GM12878 (cell line): ENCODE data around the gene GPR39. TPM values are rescaled to one million over a fixed set of nuclear protein-coding genes. Genes with fewer than 3 reads are reported as not detected.

Experiments
- ATAC-seq: fragments of 200-7000 bp; cut with Tn5 transposase; 3 replicates; pipeline ENCODE4 v1.9.1; 2020; ENCODE audit warnings: mild to moderate bottlenecking, moderate library complexity
- BruUV-seq: library from RNA; stranded (reverse); fragments of 400-500 nt; replicated peaks from 2 replicates; lab custom pipeline; 2021; lab: Mats Ljungman, UMichigan
- CTCF ChIA-PET: fragments of 300-600 bp; sonication (Branson Sonifier 250); formaldehyde crosslinking; extraction: SDS; loops from one replicate; lab custom pipeline; 2021; ENCODE audit warnings: inconsistent platforms; lab: Yijun Ruan, JAX
- POLR2A ChIA-PET: fragments of 350-600 bp; formaldehyde crosslinking; extraction: SDS; loops from one replicate; lab custom pipeline; 2021; ENCODE audit warnings: inconsistent platforms; lab: Charles Lee
- RAD21 ChIA-PET: fragments of 300-600 bp; sonication (Branson Sonifier 250); formaldehyde crosslinking; loops from one replicate; lab custom pipeline; 2023; ENCODE audit warnings: antibody characterized with exemption; ENCODE audit not compliant: unreplicated experiment; lab: Charles Lee
- SMC1A ChIA-PET: fragments of 300-600 bp; sonication (Branson Sonifier 250); formaldehyde crosslinking; loops from one replicate; lab custom pipeline; 2023; ENCODE audit not compliant: unreplicated experiment, uncharacterized antibody; lab: Charles Lee
- DNase-seq: peaks from one replicate; pipeline ENCODE4 v3.0.0-alpha.2; 2011; ENCODE audit warnings: low read depth, low spot score
- FAIRE-seq: peaks from 3 replicates; lab custom pipeline; 2011; peaks lifted over from hg19 to GRCh38; lab: Jason Lieb, UNC
- H2AFZ ChIP-seq: 2 replicates; pipeline ENCODE4 v1.6.0; 2011; ENCODE audit warnings: low read depth, low read length, control low read depth; ENCODE audit not compliant: control insufficient read depth
- H3K27ac ChIP-seq: 2 replicates; pipeline ENCODE4 v1.5.1; 2011; ENCODE audit warnings: control low read depth; ENCODE audit not compliant: control insufficient read depth, insufficient read depth
- H3K27me3 ChIP-seq, 2 experiments: replicated peaks in 1 of 2; 2 replicates each; pipeline versions ENCODE4 v1.6.0 to v1.6.1; 2011; ENCODE audit warnings: low read length in 1 of 2; ENCODE audit not compliant: control insufficient read depth in 2 of 2, insufficient read depth in 2 of 2
- H3K36me3 ChIP-seq, 2 experiments: 2 replicates each; pipeline ENCODE4 v1.5.1; 2011; ENCODE audit warnings: low read length in 1 of 2; ENCODE audit not compliant: control insufficient read depth in 2 of 2, insufficient read depth in 2 of 2
- H3K4me1 ChIP-seq: 2 replicates; pipeline ENCODE4 v1.6.1; 2011; ENCODE audit warnings: mild to moderate bottlenecking, low read length, moderate library complexity, mixed read lengths; ENCODE audit not compliant: control insufficient read depth, insufficient read depth
- H3K4me2 ChIP-seq: 2 replicates; pipeline ENCODE4 v1.6.0; 2011; ENCODE audit warnings: control low read depth; ENCODE audit not compliant: control insufficient read depth, insufficient read depth
- H3K4me3 ChIP-seq: fragments of 200-600 bp; sonication (generic); 2 replicates; pipeline ENCODE4 v1.5.1; 2016
- H3K79me2 ChIP-seq: 2 replicates; pipeline ENCODE4 v1.6.0; 2011; ENCODE audit warnings: low read length; ENCODE audit not compliant: control insufficient read depth, insufficient read depth
- H3K9ac ChIP-seq: 2 replicates; pipeline ENCODE4 v1.8.0; 2011; ENCODE audit warnings: low read length, control low read depth, mixed read lengths; ENCODE audit not compliant: control insufficient read depth, insufficient read depth
- H3K9me3 ChIP-seq: replicated peaks from 3 replicates; pipeline ENCODE4 v1.5.1; 2011; ENCODE audit warnings: mild to moderate bottlenecking, low read length; ENCODE audit not compliant: control insufficient read depth, insufficient read depth
- H4K20me1 ChIP-seq: 2 replicates; pipeline ENCODE4 v1.6.0; 2011; ENCODE audit not compliant: control insufficient read depth, insufficient read depth
- BHLHE40 ChIP-seq, 2 experiments: fragments of 450-650 bp in 1 of 2; IDR thresholded peaks; 2 replicates each; pipeline ENCODE4 v1.6.1; 2011 to 2017; ENCODE audit warnings: low read depth in 2 of 2, borderline replicate concordance in 1 of 2, improper control_type of control experiment in 1 of 2, low read length in 1 of 2, mild to moderate bottlenecking in 1 of 2
- RUNX3 ChIP-seq: IDR thresholded peaks from 2 replicates; pipeline ENCODE4 v1.6.1; 2012; ENCODE audit warnings: low read length, inconsistent platforms
- TBL1XR1 ChIP-seq: IDR thresholded peaks from 2 replicates; pipeline ENCODE4 v1.6.1; 2012; ENCODE audit warnings: low read depth, low read length, improper control_type of control experiment
- WGBS: methylation state at CpG from one replicate; pipeline ENCODE4 v1.1.6; 2016; ENCODE audit warnings: low lambda C conversion rate; ENCODE audit not compliant: insufficient replicate concordance, insufficient coverage; ENCODE audit errors: missing lambda C conversion rate; 5-methylcytosine and 5-hydroxymethylcytosine counted together
- in situ Hi-C: fragments of 300-500 bp; cut with MboI; formaldehyde crosslinking; loops from 9 replicates; pipeline ENCODE4 v1.14.3; 2018; ENCODE audit warnings: mixed read lengths
- intact Hi-C: fragments of 100-400 bp; cut with micrococcal nuclease; formaldehyde crosslinking; loops from one replicate; pipeline ENCODE4 v1.14.2; 2022; ENCODE audit not compliant: unreplicated experiment
- polyA plus RNA-seq, 11 experiments: library from polyadenylated mRNA; depleted of rRNA in 4 of 11; unstranded in 6 of 11; stranded (reverse) in 5 of 11; fragments of >200 nt; fragmentation: Nextera tagmentation in 4 of 11; fragmentation: Illumina TruSeq in 1 of 11; extraction: Ambion mirVana in 4 of 11; extraction: Trizol in 1 of 11; gene quantifications; 1 replicate in 1 of 11; 2 replicates in 10 of 11; pipeline versions ENCODE4 v1.2.1 to v1.2.3, GENCODE V29; 2011 to 2016; ENCODE audit warnings: inconsistent platforms in 2 of 11, missing spikeins in 2 of 11, low read depth in 1 of 11
- total RNA-seq, 4 experiments: library from RNA; depleted of rRNA in 3 of 4; stranded (reverse); fragments of >200 nt in 3 of 4; fragmentation: Illumina TruSeq in 1 of 4; extraction: Trizol in 1 of 4; gene quantifications; 2 replicates each; pipeline versions ENCODE4 v1.2.1 to v1.2.3, GENCODE V29; 2013 to 2021
- TF ChIP-seq, protein P1 (sequence below), 3 experiments: IDR thresholded peaks in 2 of 3; conservative IDR thresholded peaks in 1 of 3; 2 replicates each; pipeline ENCODE4 v1.5.1; 2011; ENCODE audit warnings: low read depth in 3 of 3, low read length in 3 of 3, mild to moderate bottlenecking in 3 of 3, control low read depth in 2 of 3, moderate library complexity in 2 of 3, inconsistent platforms in 1 of 3, mixed read lengths in 1 of 3; ENCODE audit not compliant: control insufficient read depth in 2 of 3, insufficient read depth in 1 of 3; ENCODE audit errors: extremely low read depth in 1 of 3

The GPR39 gene
- total and polyA plus RNA-seq, 10 of the 15 experiments (the other 5 are each of a cell fraction or from before 2014, with no cell fraction given): 0.05 to 0.23 TPM; not detected in 8

DNA sequence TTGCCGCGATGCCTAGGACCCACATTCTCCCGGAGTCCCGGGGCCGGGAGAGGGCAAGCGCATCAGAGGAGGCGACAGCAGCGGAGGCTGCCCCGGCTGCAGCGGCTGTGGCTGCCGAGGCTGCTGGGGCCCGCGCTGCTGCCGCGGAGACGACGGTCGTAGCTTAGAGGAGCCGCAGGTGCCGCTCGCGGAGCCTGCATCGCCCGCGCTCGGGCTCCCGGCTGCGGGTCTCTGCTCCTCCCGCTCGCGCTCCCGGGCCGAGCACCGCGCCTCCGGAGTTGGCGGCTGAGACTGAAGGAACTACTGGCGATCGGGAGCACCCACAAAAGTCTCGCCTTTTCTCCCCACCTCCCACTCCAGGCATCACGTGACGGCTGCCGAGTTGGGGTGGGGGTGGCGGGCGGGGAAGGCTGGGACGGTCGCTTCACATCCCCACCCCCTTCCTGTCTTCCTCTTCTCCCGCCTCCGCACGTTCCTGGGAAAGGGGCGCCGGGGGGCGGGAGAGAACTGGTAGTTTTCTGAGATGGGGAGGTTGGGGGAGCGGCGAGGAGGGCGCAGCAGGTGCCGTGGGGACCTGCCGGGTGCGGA is 253.4 kb downstream of the GPR39 start, which contains the start of gene LYPD1:
Gene LYPD1, minus strand, starts transcription at position 298 of the 588 bp plus-strand sequence. Its CDS starts 273 bp downstream, at position 25.
- ATAC-seq (peak; percentile 66), FAIRE-seq (no peak), DNase-seq (no peak)
- Histone ChIP-seq H3K4me2 (no peak within 1 kb of the TSS), H3K9me3 (no peaks in the 10 kb centered on the region), H3K27me3 (peaks cover 5 to 6% of the 10 kb centered on the region in 2 experiments), H3K79me2 (no peaks in the 10 kb centered on the region), H3K4me3 (no peak within 1 kb of the TSS), H3K36me3 (no peaks in the 10 kb centered on the region), H3K27ac (no peak within 1 kb of the TSS), H4K20me1 (no peaks in the 10 kb centered on the region), H2AFZ (no peak within 1 kb of the TSS), H3K9ac (no peak within 1 kb of the TSS), H3K4me1 (no peaks in the 10 kb centered on the region)
- ChIA-PET SMC1A (no interaction called here), POLR2A (no interaction called here), CTCF (no interaction called here), RAD21 (interaction anchor here (1.2 kb wide), 1 partner anchor 11 kb away, joined by 3 read pairs; no protein-coding TSS in a partner anchor)
- in situ Hi-C loops: no loop called here
- BruUV-seq: no TSS peak
- WGBS: 13% methylated on average over 28 of the region's 59 CpGs
- intact Hi-C loops: loop anchor here (5.0 kb wide), 1 partner anchor 502 kb away; no protein-coding TSS in a partner anchor
- TF ChIP-seq TBL1XR1 (no peak), BHLHE40 (IDR thresholded peaks at IDR 0.05; ENCODE audit: borderline replicate concordance in 1 of 2, low read depth in 2 of 2, low read length in 1 of 2) (peak in 1 of 2 experiments; percentile 20; a peak in 1 of 4 replicates)

DNA sequence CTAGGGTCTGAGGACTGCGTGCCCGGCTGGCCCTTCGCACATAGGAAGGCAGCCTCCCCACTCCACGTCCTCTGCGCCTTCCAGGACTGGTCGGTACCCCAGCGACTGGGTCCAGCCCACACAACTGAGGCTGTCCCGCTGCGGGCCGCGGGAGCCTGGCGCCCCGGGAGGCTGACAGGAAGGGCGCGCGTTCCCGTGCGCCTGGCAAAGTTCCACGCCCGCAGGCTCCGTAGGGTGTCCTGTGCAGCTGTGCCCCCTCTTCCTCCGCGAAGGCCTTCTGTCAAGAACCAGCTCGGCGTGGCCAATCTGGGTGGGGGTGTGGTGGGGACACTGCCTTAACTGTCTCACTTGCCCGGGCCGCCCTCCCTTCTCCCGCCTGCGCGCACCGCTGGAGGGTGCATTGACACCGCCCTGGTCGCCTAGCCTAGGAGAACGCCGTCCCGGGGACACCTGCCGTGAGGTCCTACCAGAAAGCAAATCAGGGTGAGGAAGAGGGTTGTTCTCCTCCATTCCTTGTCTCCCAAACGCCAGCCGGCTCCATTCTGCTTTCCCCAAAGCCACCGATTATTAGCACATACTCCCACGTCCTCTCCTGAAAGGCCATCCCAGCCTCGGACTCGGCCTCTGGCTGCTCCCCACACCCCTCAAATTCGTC is 254.0 kb downstream of the GPR39 start:
- no peaks in the 10 kb centered on the region for H3K36me3 ChIP-seq
- FAIRE-seq: no peak
- peaks cover 5 to 6% of the 10 kb centered on the region in 2 experiments for H3K27me3 ChIP-seq
- H3K4me3 ChIP-seq: no peak overlapping the region
- H3K79me2 ChIP-seq: no peaks in the 10 kb centered on the region
- intact Hi-C loops: loop anchor here (5.0 kb wide), 1 partner anchor 502 kb away; no protein-coding TSS in a partner anchor
- ATAC-seq: peak; percentile 49
- ChIA-PET CTCF (interaction anchor here (1.7 kb wide), 1 partner anchor 500 kb away, joined by 4 read pairs; no protein-coding TSS in a partner anchor), POLR2A (no interaction called here), RAD21 (no interaction called here), SMC1A (no interaction called here)
- no peak overlapping the region for H3K9ac ChIP-seq
- H3K9me3 ChIP-seq: no peaks in the 10 kb centered on the region
- no peak overlapping the region for H3K4me2 ChIP-seq
- H4K20me1 ChIP-seq: no peaks in the 10 kb centered on the region
- DNase-seq: no peak
- no peaks in the 10 kb centered on the region for H3K4me1 ChIP-seq
- BruUV-seq: no TSS peak
- no peak overlapping the region for H2AFZ ChIP-seq
- WGBS: 34% methylated on average over 44 of the region's 44 CpGs
- TF ChIP-seq, protein P1, sequence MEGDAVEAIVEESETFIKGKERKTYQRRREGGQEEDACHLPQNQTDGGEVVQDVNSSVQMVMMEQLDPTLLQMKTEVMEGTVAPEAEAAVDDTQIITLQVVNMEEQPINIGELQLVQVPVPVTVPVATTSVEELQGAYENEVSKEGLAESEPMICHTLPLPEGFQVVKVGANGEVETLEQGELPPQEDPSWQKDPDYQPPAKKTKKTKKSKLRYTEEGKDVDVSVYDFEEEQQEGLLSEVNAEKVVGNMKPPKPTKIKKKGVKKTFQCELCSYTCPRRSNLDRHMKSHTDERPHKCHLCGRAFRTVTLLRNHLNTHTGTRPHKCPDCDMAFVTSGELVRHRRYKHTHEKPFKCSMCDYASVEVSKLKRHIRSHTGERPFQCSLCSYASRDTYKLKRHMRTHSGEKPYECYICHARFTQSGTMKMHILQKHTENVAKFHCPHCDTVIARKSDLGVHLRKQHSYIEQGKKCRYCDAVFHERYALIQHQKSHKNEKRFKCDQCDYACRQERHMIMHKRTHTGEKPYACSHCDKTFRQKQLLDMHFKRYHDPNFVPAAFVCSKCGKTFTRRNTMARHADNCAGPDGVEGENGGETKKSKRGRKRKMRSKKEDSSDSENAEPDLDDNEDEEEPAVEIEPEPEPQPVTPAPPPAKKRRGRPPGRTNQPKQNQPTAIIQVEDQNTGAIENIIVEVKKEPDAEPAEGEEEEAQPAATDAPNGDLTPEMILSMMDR (IDR thresholded peaks at IDR 0.05 in 2 of 3, conservative IDR thresholded peaks at IDR 0.05 in 1 of 3; ENCODE audit: control insufficient read depth in 2 of 3, extremely low read depth in 1 of 3, insufficient read depth in 1 of 3, low read depth in 3 of 3, low read length in 3 of 3): 0 out of 6 replicates have a peak, but pooled peaks of 1 of the 3 experiments have one; percentile 2
- TF ChIP-seq RUNX3: no peak
- TF ChIP-seq, all 136 proteins: peak for 1
- H3K27ac ChIP-seq: no peak overlapping the region
- in situ Hi-C loops: no loop called here
